ENCODE results near the gene EGFR. TPM values are rescaled to one million over a fixed set of nuclear protein-coding genes. Genes with fewer than 3 reads are reported as not detected.

The EGFR gene
- polyA plus RNA-seq, 2 of the 4 experiments (the other 2 are of a cell fraction), result 59.5 to 63.8 TPM

DNA sequence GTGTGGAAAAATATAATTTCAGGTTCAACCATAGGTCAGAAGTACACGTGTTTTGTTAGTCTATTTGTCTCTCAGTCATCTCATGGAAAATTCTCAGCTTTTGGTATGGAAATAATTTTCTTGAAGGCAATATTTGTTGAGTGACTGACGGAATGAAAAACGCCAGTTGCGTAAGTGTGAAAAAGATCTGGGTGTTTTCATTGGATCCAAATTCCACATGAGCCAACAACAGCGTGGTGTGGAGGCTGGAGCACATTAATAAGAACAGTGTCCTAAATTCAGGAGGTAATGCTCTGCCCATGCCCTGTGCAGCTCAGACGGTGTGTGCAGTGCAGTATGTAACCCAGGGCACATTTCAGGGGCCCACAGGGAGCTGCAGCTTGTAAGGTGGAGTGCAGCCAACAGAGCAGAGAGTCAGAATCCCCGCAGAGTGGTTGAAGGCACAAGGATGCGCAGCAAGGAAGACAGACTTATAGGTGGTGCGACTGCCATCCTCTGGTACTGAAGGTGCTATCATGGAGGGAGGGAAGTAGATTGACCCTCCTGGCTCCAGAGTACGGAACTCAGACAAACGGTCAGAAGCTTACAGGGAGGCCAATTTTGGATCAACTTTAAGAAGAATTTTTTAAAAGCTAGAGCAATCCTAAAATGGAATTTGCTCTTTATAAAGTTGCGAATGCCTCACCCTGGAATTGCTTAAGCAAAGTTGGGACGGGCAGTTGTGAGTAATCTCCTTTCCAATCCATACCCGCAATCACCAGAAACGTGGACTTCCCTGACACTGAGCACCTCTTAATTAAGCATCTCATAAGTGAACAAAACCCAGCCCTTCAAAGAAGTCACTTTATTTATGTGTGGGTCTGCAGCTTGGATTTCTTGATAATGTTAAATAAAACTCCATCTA is 38.0 kb downstream of the EGFR start (continued):
- TF ChIP-seq, protein P1, sequence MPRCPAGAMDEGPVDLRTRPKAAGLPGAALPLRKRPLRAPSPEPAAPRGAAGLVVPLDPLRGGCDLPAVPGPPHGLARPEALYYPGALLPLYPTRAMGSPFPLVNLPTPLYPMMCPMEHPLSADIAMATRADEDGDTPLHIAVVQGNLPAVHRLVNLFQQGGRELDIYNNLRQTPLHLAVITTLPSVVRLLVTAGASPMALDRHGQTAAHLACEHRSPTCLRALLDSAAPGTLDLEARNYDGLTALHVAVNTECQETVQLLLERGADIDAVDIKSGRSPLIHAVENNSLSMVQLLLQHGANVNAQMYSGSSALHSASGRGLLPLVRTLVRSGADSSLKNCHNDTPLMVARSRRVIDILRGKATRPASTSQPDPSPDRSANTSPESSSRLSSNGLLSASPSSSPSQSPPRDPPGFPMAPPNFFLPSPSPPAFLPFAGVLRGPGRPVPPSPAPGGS (IDR thresholded peaks at IDR 0.05), result peak; percentile 75; the same call in 2 of the 3 replicates
- TF ChIP-seq NR3C1 (IDR thresholded peaks at IDR 0.05), result no peak
- no peak for TF ChIP-seq FOSL2 (IDR thresholded peaks at IDR 0.05)
- TF ChIP-seq FOSL2 (CRISPR knock-in tag; IDR thresholded peaks at IDR 0.05), result peak; percentile 76
- TF ChIP-seq MAX (IDR thresholded peaks at IDR 0.05), result peak; percentile 91
- peak; percentile 90 to 97 for TF ChIP-seq CEBPB (IDR thresholded peaks at IDR 0.05)
- no peak; the same call in 1 of the 2 replicates for TF ChIP-seq HOXB13 (CRISPR knock-in tag; IDR thresholded peaks at IDR 0.05; ENCODE audit: low read depth)
- no peak for TF ChIP-seq RNF2 (IDR thresholded peaks at IDR 0.05; ENCODE audit: borderline replicate concordance, low read depth)
- TF ChIP-seq TFCP2L1 (CRISPR knock-in tag; IDR thresholded peaks at IDR 0.05), result no peak
- no peak for TF ChIP-seq ZSCAN20 (CRISPR knock-in tag; IDR thresholded peaks at IDR 0.05)
- peak; percentile 67 to 89; a peak in 4 of 5 replicates for TF ChIP-seq JUN (IDR thresholded peaks at IDR 0.05)
- no peak for TF ChIP-seq SREBF2 (IDR thresholded peaks at IDR 0.05)
- TF ChIP-seq, protein P2, sequence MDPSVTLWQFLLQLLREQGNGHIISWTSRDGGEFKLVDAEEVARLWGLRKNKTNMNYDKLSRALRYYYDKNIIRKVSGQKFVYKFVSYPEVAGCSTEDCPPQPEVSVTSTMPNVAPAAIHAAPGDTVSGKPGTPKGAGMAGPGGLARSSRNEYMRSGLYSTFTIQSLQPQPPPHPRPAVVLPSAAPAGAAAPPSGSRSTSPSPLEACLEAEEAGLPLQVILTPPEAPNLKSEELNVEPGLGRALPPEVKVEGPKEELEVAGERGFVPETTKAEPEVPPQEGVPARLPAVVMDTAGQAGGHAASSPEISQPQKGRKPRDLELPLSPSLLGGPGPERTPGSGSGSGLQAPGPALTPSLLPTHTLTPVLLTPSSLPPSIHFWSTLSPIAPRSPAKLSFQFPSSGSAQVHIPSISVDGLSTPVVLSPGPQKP (IDR thresholded peaks at IDR 0.05; ENCODE audit: low read depth, low read length), result no peak
- TF ChIP-seq REST (IDR thresholded peaks at IDR 0.05), result no peak
- no peak for TF ChIP-seq CBX8 (IDR thresholded peaks at IDR 0.05)
- TF ChIP-seq HDAC2 (IDR thresholded peaks at IDR 0.05), result no peak
- no peak for TF ChIP-seq KDM5A (IDR thresholded peaks at IDR 0.05)
- TF ChIP-seq, protein P3, sequence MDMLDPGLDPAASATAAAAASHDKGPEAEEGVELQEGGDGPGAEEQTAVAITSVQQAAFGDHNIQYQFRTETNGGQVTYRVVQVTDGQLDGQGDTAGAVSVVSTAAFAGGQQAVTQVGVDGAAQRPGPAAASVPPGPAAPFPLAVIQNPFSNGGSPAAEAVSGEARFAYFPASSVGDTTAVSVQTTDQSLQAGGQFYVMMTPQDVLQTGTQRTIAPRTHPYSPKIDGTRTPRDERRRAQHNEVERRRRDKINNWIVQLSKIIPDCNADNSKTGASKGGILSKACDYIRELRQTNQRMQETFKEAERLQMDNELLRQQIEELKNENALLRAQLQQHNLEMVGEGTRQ (IDR thresholded peaks at IDR 0.05), result peak; percentile 16; the same call in 1 of the 2 replicates
- TF ChIP-seq RCOR1 (IDR thresholded peaks at IDR 0.05; ENCODE audit: low read depth, low read length), result no peak
- no peak for TF ChIP-seq KDM1A (IDR thresholded peaks at IDR 0.05; ENCODE audit: low read depth)
- TF ChIP-seq POLR2A (IDR thresholded peaks at IDR 0.05; ENCODE audit: low read length), result no peak
- TF ChIP-seq ZC3H11A (IDR thresholded peaks at IDR 0.05), result no peak
- no peak for TF ChIP-seq HOXB5 (CRISPR knock-in tag; IDR thresholded peaks at IDR 0.05)
- no peak for TF ChIP-seq CHD4 (IDR thresholded peaks at IDR 0.05; ENCODE audit: borderline replicate concordance)
- peak; percentile 89 for TF ChIP-seq GATA3 (IDR thresholded peaks at IDR 0.05; ENCODE audit: borderline replicate concordance)
- TF ChIP-seq ESRRA (IDR thresholded peaks at IDR 0.05; ENCODE audit: borderline replicate concordance, low read length), result no peak
- peak; percentile 80 for TF ChIP-seq RAD21 (conservative IDR thresholded peaks at IDR 0.05 in 1 of 2, IDR thresholded peaks at IDR 0.05 in 1 of 2)
- TF ChIP-seq HEYL (CRISPR knock-in tag; IDR thresholded peaks at IDR 0.05), result no peak
- no peak for TF ChIP-seq EHF (CRISPR knock-in tag; IDR thresholded peaks at IDR 0.05)
- TF ChIP-seq MAFK (IDR thresholded peaks at IDR 0.05; ENCODE audit: partially characterized antibody), result no peak
- TF ChIP-seq ZNF302 (CRISPR knock-in tag; IDR thresholded peaks at IDR 0.05), result no peak
- no peak for TF ChIP-seq BHLHE40 (IDR thresholded peaks at IDR 0.05; ENCODE audit: low read depth, low read length)
- peak; percentile 68; the same call in 1 of the 2 replicates for TF ChIP-seq JUNB (IDR thresholded peaks at IDR 0.05)
- peak; percentile 85 to 88; a peak in 3 of 5 replicates for TF ChIP-seq EP300 (IDR thresholded peaks at IDR 0.05)
- no peak for TF ChIP-seq FOSB (CRISPR knock-in tag; IDR thresholded peaks at IDR 0.05)
- no peak for TF ChIP-seq POLR2AphosphoS2 (conservative IDR thresholded peaks at IDR 0.05; ENCODE audit: low read length)
- TF ChIP-seq PBX3 (IDR thresholded peaks at IDR 0.05), result no peak
- no peak for TF ChIP-seq MYC (IDR thresholded peaks at IDR 0.05; ENCODE audit: borderline replicate concordance, low read length)

Measured in A549 (cell line).